Measurements from ENCODE around the gene GLG1.
"Not testable (repeated sequence)": the region's sequence is repeated elsewhere in the genome, so short reads cannot be mapped to it uniquely, and the experiment has no call there.

GLG1 gene

GRCh38 chr16:74524926-74525325 lies 82.0 kb downstream of the GLG1 start:
- no peak for DNase-seq

- no peak for DNase-seq
Measured at GRCh38 chr16:74524117-74524516, 82.8 kb downstream of the GLG1 start.

GRCh38 chr16:74523706-74524105 lies 83.2 kb downstream of the GLG1 start:
- DNase-seq, result not testable (repeated sequence)

- no peak for DNase-seq
Measured at GRCh38 chr16:74522160-74522559, 84.8 kb downstream of the GLG1 start.

GRCh38 chr16:74521691-74522090 lies 85.2 kb downstream of the GLG1 start:
- DNase-seq, result no peak

- DNase-seq, result not testable (repeated sequence)
Measured at GRCh38 chr16:74518934-74519333, 88.0 kb downstream of the GLG1 start.

- no peak for DNase-seq
Measured at GRCh38 chr16:74511961-74512360, 95.0 kb downstream of the GLG1 start.

GRCh38 chr16:74505011-74505410 lies 101.9 kb downstream of the GLG1 start:
- DNase-seq, result no peak

- DNase-seq, result no peak
Measured at GRCh38 chr16:74503412-74503811, 103.5 kb downstream of the GLG1 start.

GRCh38 chr16:74501484-74502478 lies 105.1 kb downstream of the GLG1 start:
- peak; percentile 3 for DNase-seq

- no peak for DNase-seq
Measured at GRCh38 chr16:74500907-74501306, 106.0 kb downstream of the GLG1 start.

GRCh38 chr16:74499114-74499513 lies 107.8 kb downstream of the GLG1 start:
- DNase-seq, result no peak

- no peak for DNase-seq
Measured at GRCh38 chr16:74497761-74498160, 109.2 kb downstream of the GLG1 start.

- no peak for DNase-seq
Measured at GRCh38 chr16:74496054-74496453, 110.9 kb downstream of the GLG1 start.

GRCh38 chr16:74492976-74493375 lies 113.9 kb downstream of the GLG1 start:
- no peak for DNase-seq

- peak; percentile 2 for DNase-seq
Measured at GRCh38 chr16:74487634-74488495, 119.0 kb downstream of the GLG1 start.

GRCh38 chr16:74485916-74486315 lies 121.0 kb downstream of the GLG1 start:
- DNase-seq, result no peak

- DNase-seq, result no peak
Measured at GRCh38 chr16:74480150-74481029, 126.5 kb downstream of the GLG1 start.

GRCh38 chr16:74477226-74477625 lies 129.7 kb downstream of the GLG1 start:
- no peak for DNase-seq

GRCh38 chr16:74474416-74474815 lies 132.5 kb downstream of the GLG1 start:
- no peak for DNase-seq

- no peak for DNase-seq
Measured at GRCh38 chr16:74472540-74472939, 134.4 kb downstream of the GLG1 start.

- DNase-seq, result no peak
Measured at GRCh38 chr16:74472010-74472409, 134.9 kb downstream of the GLG1 start.
